HepG2 (cell line): ENCODE results near the gene RTP4. TPM values are rescaled to one million over a fixed set of nuclear protein-coding genes. Genes with fewer than 3 reads are reported as not detected.

Source experiments
- ATAC-seq: fragments of 200-7000 bp; cut with Tn5 transposase; 3 replicates; pipeline ENCODE4 v1.9.1; 2020; ENCODE audit warnings: mild to moderate bottlenecking, moderate library complexity
- BruUV-seq: library from RNA; stranded (reverse); fragments of 400-500 nt; replicated peaks from 2 replicates; lab custom pipeline; 2021; lab: Mats Ljungman, UMichigan
- CTCF ChIA-PET: fragments of 300-600 bp; formaldehyde crosslinking; extraction: SDS; loops from one replicate; lab custom pipeline; 2021; ENCODE audit warnings: low total read pairs, inconsistent platforms, low intra/inter-chr PET ratio; lab: Yijun Ruan, JAX
- POLR2A ChIA-PET: fragments of 350-600 bp; sonication (Branson Sonifier 250); formaldehyde crosslinking; loops from one replicate; lab custom pipeline; 2020; ENCODE audit warnings: antibody characterized with exemption, inconsistent platforms; lab: Yijun Ruan, JAX
- DNase-seq: peaks from one replicate; pipeline ENCODE4 v3.0.0-alpha.2; 2015; ENCODE audit warnings: low spot score
- FAIRE-seq: peaks from 3 replicates; lab custom pipeline; 2011; peaks lifted over from hg19 to GRCh38; lab: Jason Lieb, UNC
- H2AFZ ChIP-seq: one replicate; pipeline ENCODE4 v1.6.1; 2011; ENCODE audit warnings: low read length, inconsistent platforms
- H3K27ac ChIP-seq: fragments of 300-600 bp; 3 replicates; pipeline ENCODE4 v1.8.0; 2011; ENCODE audit warnings: mixed run types, mild to moderate bottlenecking, mixed read lengths, low read length, inconsistent platforms; ENCODE audit not compliant: insufficient read depth; ENCODE audit errors: extremely low read length
- H3K27me3 ChIP-seq, 2 experiments: fragments of 200-600 bp in 1 of 2; 2 replicates in 1 of 2; 3 replicates in 1 of 2; pipeline versions ENCODE4 v1.6.0 to v1.8.0; 2011; ENCODE audit warnings: low read length in 2 of 2, mild to moderate bottlenecking in 2 of 2, moderate library complexity in 2 of 2, inconsistent platforms in 1 of 2; ENCODE audit not compliant: insufficient read depth in 2 of 2, control insufficient read depth in 1 of 2
- H3K36me3 ChIP-seq, 2 experiments: fragments of 200-600 bp in 1 of 2; replicated peaks in 1 of 2; 2 replicates in 1 of 2; 3 replicates in 1 of 2; pipeline versions ENCODE4 v1.5.1 to v1.8.0; 2011; ENCODE audit warnings: low read length in 2 of 2, inconsistent platforms in 1 of 2; ENCODE audit not compliant: insufficient read depth in 2 of 2, control insufficient read depth in 1 of 2
- H3K4me1 ChIP-seq: 2 replicates; pipeline ENCODE4 v1.5.1; 2012; ENCODE audit warnings: low read length, inconsistent platforms; ENCODE audit not compliant: insufficient read depth
- H3K4me2 ChIP-seq: 2 replicates; pipeline ENCODE4 v1.6.0; 2011; ENCODE audit warnings: low read depth, low read length, inconsistent platforms
- H3K4me3 ChIP-seq, 3 experiments: fragments of 200-600 bp in 1 of 3; sonication (generic), shearing (Covaris generic) in 1 of 3; replicated peaks in 1 of 3; 2 replicates each; pipeline ENCODE4 v1.5.1; 2011 to 2016; ENCODE audit warnings: low read length in 3 of 3, inconsistent platforms in 2 of 3, low read depth in 2 of 3, mild to moderate bottlenecking in 2 of 3, control low read depth in 1 of 3, mixed read lengths in 1 of 3; ENCODE audit not compliant: insufficient read depth in 1 of 3
- H3K79me2 ChIP-seq: one replicate; pipeline ENCODE4 v1.6.1; 2011; ENCODE audit warnings: low read length, inconsistent platforms; ENCODE audit not compliant: insufficient read depth
- H3K9ac ChIP-seq: 2 replicates; pipeline ENCODE4 v1.6.0; 2011; ENCODE audit warnings: mild to moderate bottlenecking, low read depth, low read length, inconsistent platforms; ENCODE audit not compliant: insufficient read depth
- H3K9me3 ChIP-seq: 2 replicates; pipeline ENCODE4 v1.5.1; 2012; ENCODE audit warnings: mild to moderate bottlenecking, low read length
- H4K20me1 ChIP-seq: 2 replicates; pipeline ENCODE4 v1.6.0; 2011; ENCODE audit warnings: inconsistent platforms, mild to moderate bottlenecking, low read length, moderate library complexity; ENCODE audit not compliant: insufficient read depth
- ARNTL ChIP-seq: sonication (generic); formaldehyde crosslinking; IDR thresholded peaks from 2 replicates; pipeline ENCODE4 v1.4.0; 2020; ENCODE audit warnings: mild to moderate bottlenecking, missing genetic modification reagents
- RAD21 ChIP-seq: fragments of 450-650 bp; formaldehyde crosslinking; IDR thresholded peaks from 2 replicates; pipeline ENCODE4 v1.5.0; 2020; ENCODE audit warnings: mild to moderate bottlenecking
- RARA ChIP-seq: IDR thresholded peaks from 2 replicates; pipeline ENCODE4 v1.6.1; 2016; ENCODE audit warnings: missing genetic modification reagents, missing compliant biosample characterization
- SP5 ChIP-seq: IDR thresholded peaks from 2 replicates; pipeline ENCODE4 v1.6.1; 2016; ENCODE audit warnings: low read depth, borderline replicate concordance
- ZBTB21 ChIP-seq: sonication (generic); formaldehyde crosslinking; IDR thresholded peaks from 2 replicates; pipeline ENCODE4 v1.4.0; 2020; ENCODE audit warnings: missing genetic modification reagents
- ZBTB38 ChIP-seq: sonication (generic); formaldehyde crosslinking; IDR thresholded peaks from 2 replicates; pipeline ENCODE4 v1.5.1; 2020; ENCODE audit warnings: mild to moderate bottlenecking, missing genetic modification reagents
- ZNF160 ChIP-seq: sonication (generic); formaldehyde crosslinking; IDR thresholded peaks from 2 replicates; pipeline ENCODE4 v1.8.0; 2022; ENCODE audit warnings: mild to moderate bottlenecking, inconsistent platforms, missing genetic modification reagents
- ZNF207 ChIP-seq: fragments of 450-650 bp; IDR thresholded peaks from 2 replicates; pipeline ENCODE4 v1.6.1; 2016; ENCODE audit warnings: antibody characterized with exemption, borderline replicate concordance
- ZNF792 ChIP-seq: IDR thresholded peaks from 2 replicates; pipeline ENCODE4 v1.6.1; 2016
- WGBS: methylation state at CpG from one replicate; pipeline ENCODE4 v1.1.6; 2017; ENCODE audit warnings: low lambda C conversion rate; 5-methylcytosine and 5-hydroxymethylcytosine counted together
- in situ Hi-C: cut with HindIII; loops from 2 replicates; pipeline ENCODE4 v1.10.0; 2017; ENCODE audit warnings: low pct_unique_long_range_greater_than_20kb; ENCODE audit not compliant: extremely low pct_ligation_motif_present
- intact Hi-C: fragments of 100-400 bp; cut with micrococcal nuclease; formaldehyde crosslinking; loops from one replicate; pipeline ENCODE4 v1.10.0; 2022; ENCODE audit not compliant: unreplicated experiment
- polyA plus RNA-seq, 8 experiments: library from polyadenylated mRNA; depleted of rRNA in 3 of 8; stranded (reverse) in 7 of 8; unstranded in 1 of 8; fragments of >200 nt; fragmentation: Illumina TruSeq in 4 of 8; extraction: Trizol in 4 of 8; gene quantifications; 2 replicates each; pipeline versions ENCODE4 v1.2.1 to v1.2.3, GENCODE V29; 2011 to 2016; ENCODE audit warnings: low read depth in 4 of 8, missing spikeins in 1 of 8, mixed read lengths in 1 of 8; ENCODE audit not compliant: insufficient read depth in 1 of 8
- total RNA-seq, 5 experiments: library from RNA; depleted of rRNA; stranded (reverse); fragments of >200 nt; fragmentation: Illumina TruSeq; extraction: Trizol; gene quantifications; 2 replicates each; pipeline ENCODE4 v1.2.3, GENCODE V29; 2016; ENCODE audit warnings: low read depth in 1 of 5
- TF ChIP-seq, protein P1 (sequence below): sonication (generic); formaldehyde crosslinking; IDR thresholded peaks from 2 replicates; pipeline ENCODE4 v1.8.0; 2022; ENCODE audit warnings: mild to moderate bottlenecking, missing genetic modification reagents, borderline replicate concordance
- TF ChIP-seq, protein P2 (sequence below): sonication (generic); formaldehyde crosslinking; IDR thresholded peaks from 2 replicates; pipeline ENCODE4; 2020; ENCODE audit warnings: missing genetic modification reagents, mild to moderate bottlenecking, borderline replicate concordance

Gene RTP4
- total and polyA plus RNA-seq, 2 of the 13 experiments (the other 11 are each of a cell fraction or from before 2014, with no cell fraction given) = 0.11 to 0.62 TPM

DNA sequence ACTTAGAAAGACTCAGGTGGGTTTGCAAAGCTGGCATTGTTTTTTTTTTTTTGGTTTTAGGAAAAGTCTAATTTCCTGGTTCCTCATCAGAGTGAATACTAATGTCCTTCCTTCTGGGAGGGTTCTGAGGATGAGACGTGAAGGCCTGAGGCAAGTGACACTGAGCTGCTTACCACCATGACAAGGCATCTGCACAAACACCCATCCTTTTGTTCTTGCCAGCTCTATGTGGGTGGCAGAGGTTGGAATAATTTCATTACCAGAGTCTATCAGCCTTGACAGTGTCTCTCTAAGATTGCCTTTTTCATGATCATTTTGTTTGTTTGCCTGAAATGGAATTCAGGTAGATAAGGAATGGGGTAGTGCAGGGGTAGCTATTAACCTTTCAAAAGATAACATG, 17.1 kb downstream of the RTP4 start:
- H3K27ac ChIP-seq = no peak overlapping the region
- TF ChIP-seq ZNF160 = no peak
- TF ChIP-seq, protein P1, sequence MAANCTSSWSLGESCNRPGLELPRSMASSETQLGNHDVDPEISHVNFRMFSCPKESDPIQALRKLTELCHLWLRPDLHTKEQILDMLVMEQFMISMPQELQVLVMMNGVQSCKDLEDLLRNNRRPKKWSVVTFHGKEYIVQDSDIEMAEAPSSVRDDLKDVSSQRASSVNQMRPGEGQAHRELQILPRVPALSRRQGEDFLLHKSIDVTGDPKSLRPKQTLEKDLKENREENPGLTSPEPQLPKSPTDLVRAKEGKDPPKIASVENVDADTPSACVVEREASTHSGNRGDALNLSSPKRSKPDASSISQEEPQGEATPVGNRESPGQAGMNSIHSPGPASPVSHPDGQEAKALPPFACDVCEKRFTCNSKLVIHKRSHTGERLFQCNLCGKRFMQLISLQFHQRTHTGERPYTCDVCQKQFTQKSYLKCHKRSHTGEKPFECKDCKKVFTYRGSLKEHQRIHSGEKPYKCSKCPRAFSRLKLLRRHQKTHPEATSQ (CRISPR knock-in tag) = no peak
- TF ChIP-seq, protein P2, sequence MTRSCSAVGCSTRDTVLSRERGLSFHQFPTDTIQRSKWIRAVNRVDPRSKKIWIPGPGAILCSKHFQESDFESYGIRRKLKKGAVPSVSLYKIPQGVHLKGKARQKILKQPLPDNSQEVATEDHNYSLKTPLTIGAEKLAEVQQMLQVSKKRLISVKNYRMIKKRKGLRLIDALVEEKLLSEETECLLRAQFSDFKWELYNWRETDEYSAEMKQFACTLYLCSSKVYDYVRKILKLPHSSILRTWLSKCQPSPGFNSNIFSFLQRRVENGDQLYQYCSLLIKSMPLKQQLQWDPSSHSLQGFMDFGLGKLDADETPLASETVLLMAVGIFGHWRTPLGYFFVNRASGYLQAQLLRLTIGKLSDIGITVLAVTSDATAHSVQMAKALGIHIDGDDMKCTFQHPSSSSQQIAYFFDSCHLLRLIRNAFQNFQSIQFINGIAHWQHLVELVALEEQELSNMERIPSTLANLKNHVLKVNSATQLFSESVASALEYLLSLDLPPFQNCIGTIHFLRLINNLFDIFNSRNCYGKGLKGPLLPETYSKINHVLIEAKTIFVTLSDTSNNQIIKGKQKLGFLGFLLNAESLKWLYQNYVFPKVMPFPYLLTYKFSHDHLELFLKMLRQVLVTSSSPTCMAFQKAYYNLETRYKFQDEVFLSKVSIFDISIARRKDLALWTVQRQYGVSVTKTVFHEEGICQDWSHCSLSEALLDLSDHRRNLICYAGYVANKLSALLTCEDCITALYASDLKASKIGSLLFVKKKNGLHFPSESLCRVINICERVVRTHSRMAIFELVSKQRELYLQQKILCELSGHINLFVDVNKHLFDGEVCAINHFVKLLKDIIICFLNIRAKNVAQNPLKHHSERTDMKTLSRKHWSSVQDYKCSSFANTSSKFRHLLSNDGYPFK (CRISPR knock-in tag) = no peak
- TF ChIP-seq ARNTL = no peak
- TF ChIP-seq RAD21 (CRISPR knock-in tag) = no peak
- TF ChIP-seq RARA (CRISPR knock-in tag) = no peak
- no peak for TF ChIP-seq ZBTB21 (CRISPR knock-in tag)
- TF ChIP-seq ZNF792 (CRISPR knock-in tag) = no peak
- no peak for TF ChIP-seq SP5 (CRISPR knock-in tag)
- no peak for TF ChIP-seq ZBTB38 (CRISPR knock-in tag)
- TF ChIP-seq ZNF207 = no peak
- H2AFZ ChIP-seq = no peak overlapping the region
- H3K79me2 ChIP-seq = no peaks in the 10 kb centered on the region
- no peak overlapping the region for H3K4me2 ChIP-seq
- DNase-seq (no peak), FAIRE-seq (no peak), ATAC-seq (no peak)
- WGBS = 0% methylated on average over 1 of the region's 1 CpG
- H3K9ac ChIP-seq = no peak overlapping the region
- ChIA-PET POLR2A (no interaction called here), CTCF (no interaction called here)
- no TSS peak for BruUV-seq
- no peaks in the 10 kb centered on the region for H3K36me3 ChIP-seq
- peaks cover 0 to 1% of the 10 kb centered on the region in 2 experiments; a peak in 1 of 5 replicates for H3K27me3 ChIP-seq
- H3K4me1 ChIP-seq = no peaks in the 10 kb centered on the region
- H3K9me3 ChIP-seq = no peaks in the 10 kb centered on the region
- no peaks in the 10 kb centered on the region for H4K20me1 ChIP-seq
- intact Hi-C loops = no loop called here
- in situ Hi-C loops = no loop called here
- no peak overlapping the region for H3K4me3 ChIP-seq
